ENCODE results near the gene OGFOD3.

- TF ChIP-seq POLR2A (IDR thresholded peaks at IDR 0.05) = no peak
- no peak for TF ChIP-seq CTCF (IDR thresholded peaks at IDR 0.05)
These were observed 40.6 kb upstream of the OGFOD3 start for GRCh38 chr17:82458885-82459424.

Data from suprapubic skin (tissue), 3 donors.